ENCODE results near the gene PGA5. TPM values are rescaled to one million over a fixed set of nuclear protein-coding genes. Genes with fewer than 3 reads are reported as not detected.
"Not testable (repeated sequence)": the region's sequence is repeated elsewhere in the genome, so short reads cannot be mapped to it uniquely, and the experiment has no call there.

Gene PGA5
- not detected in 2 replicates for total RNA-seq (2014; rRNA removed; shearing (Covaris generic); ENCODE audit: low replicate concordance)

GRCh38 chr11:61240875-61241274 is at the start of gene PGA5:
Gene PGA5 (plus strand): TSS chr11:61241175. CDS start chr11:61241227, 52 bp downstream.
- DNase-seq (ENCODE audit: low read depth); in situ Hi-C loops (cut with HindIII; ENCODE audit: low pct_unique_long_range_greater_than_20kb, low sequenced_read_pairs): not testable (repeated sequence)

GRCh38 chr11:61193596-61193995 is 47.4 kb upstream of the PGA5 start:
- in situ Hi-C loops (cut with HindIII; ENCODE audit: low pct_unique_long_range_greater_than_20kb, low sequenced_read_pairs): no loop called here
- no peak for DNase-seq (ENCODE audit: low read depth)

- in situ Hi-C loops (cut with HindIII; ENCODE audit: low pct_unique_long_range_greater_than_20kb, low sequenced_read_pairs): no loop called here
- peak; percentile 15 for DNase-seq (ENCODE audit: low read depth)
Observed at GRCh38 chr11:61194169-61194671, 46.8 kb upstream of the PGA5 start.

GRCh38 chr11:61194981-61195695 is 45.8 kb upstream of the PGA5 start:
- in situ Hi-C loops (cut with HindIII; ENCODE audit: low pct_unique_long_range_greater_than_20kb, low sequenced_read_pairs): no loop called here
- peak; percentile 25 for DNase-seq (ENCODE audit: low read depth)

GRCh38 chr11:61195719-61196118 is 45.3 kb upstream of the PGA5 start:
- no peak for DNase-seq (ENCODE audit: low read depth)

GRCh38 chr11:61198361-61198760 is 42.6 kb upstream of the PGA5 start:
- no peak for DNase-seq (ENCODE audit: low read depth)
- in situ Hi-C loops (cut with HindIII; ENCODE audit: low pct_unique_long_range_greater_than_20kb, low sequenced_read_pairs): no loop called here

More at GRCh38 chr11:61195719-61196118, 45.3 kb upstream of the PGA5 start:
- in situ Hi-C loops (cut with HindIII; ENCODE audit: low pct_unique_long_range_greater_than_20kb, low sequenced_read_pairs): no loop called here

GRCh38 chr11:61198948-61199523 is 41.9 kb upstream of the PGA5 start:
- in situ Hi-C loops (cut with HindIII; ENCODE audit: low pct_unique_long_range_greater_than_20kb, low sequenced_read_pairs): no loop called here
- DNase-seq (ENCODE audit: low read depth): no peak

- in situ Hi-C loops (cut with HindIII; ENCODE audit: low pct_unique_long_range_greater_than_20kb, low sequenced_read_pairs): no loop called here
- no peak for DNase-seq (ENCODE audit: low read depth)
Observed at GRCh38 chr11:61201476-61201875, 39.5 kb upstream of the PGA5 start.

- in situ Hi-C loops (cut with HindIII; ENCODE audit: low pct_unique_long_range_greater_than_20kb, low sequenced_read_pairs); DNase-seq (ENCODE audit: low read depth): not testable (repeated sequence)
Observed at GRCh38 chr11:61202950-61203746, 37.8 kb upstream of the PGA5 start, which contains the start of gene PGA3. Gene PGA3 (plus strand): TSS chr11:61203515. CDS start chr11:61203565, 50 bp downstream.

- in situ Hi-C loops (cut with HindIII; ENCODE audit: low pct_unique_long_range_greater_than_20kb, low sequenced_read_pairs): not testable (repeated sequence)
Observed at GRCh38 chr11:61203873-61204272, 37.1 kb upstream of the PGA5 start.

GRCh38 chr11:61204502-61205059 is 36.4 kb upstream of the PGA5 start:
- in situ Hi-C loops (cut with HindIII; ENCODE audit: low pct_unique_long_range_greater_than_20kb, low sequenced_read_pairs); DNase-seq (ENCODE audit: low read depth): not testable (repeated sequence)

More at GRCh38 chr11:61203873-61204272, 37.1 kb upstream of the PGA5 start:
- DNase-seq (ENCODE audit: low read depth): not testable (repeated sequence)

GRCh38 chr11:61207636-61208310 is 33.2 kb upstream of the PGA5 start:
- DNase-seq (ENCODE audit: low read depth); in situ Hi-C loops (cut with HindIII; ENCODE audit: low pct_unique_long_range_greater_than_20kb, low sequenced_read_pairs): not testable (repeated sequence)

GRCh38 chr11:61210629-61211028 is 30.3 kb upstream of the PGA5 start:
- DNase-seq (ENCODE audit: low read depth); in situ Hi-C loops (cut with HindIII; ENCODE audit: low pct_unique_long_range_greater_than_20kb, low sequenced_read_pairs): not testable (repeated sequence)

GRCh38 chr11:61211327-61211952 is 29.5 kb upstream of the PGA5 start:
- in situ Hi-C loops (cut with HindIII; ENCODE audit: low pct_unique_long_range_greater_than_20kb, low sequenced_read_pairs); DNase-seq (ENCODE audit: low read depth): not testable (repeated sequence)

GRCh38 chr11:61212202-61212601 is 28.8 kb upstream of the PGA5 start:
- DNase-seq (ENCODE audit: low read depth); in situ Hi-C loops (cut with HindIII; ENCODE audit: low pct_unique_long_range_greater_than_20kb, low sequenced_read_pairs): not testable (repeated sequence)

GRCh38 chr11:61213711-61214324 is 27.2 kb upstream of the PGA5 start:
- DNase-seq (ENCODE audit: low read depth); in situ Hi-C loops (cut with HindIII; ENCODE audit: low pct_unique_long_range_greater_than_20kb, low sequenced_read_pairs): not testable (repeated sequence)

GRCh38 chr11:61218306-61218705 is 22.7 kb upstream of the PGA5 start:
- in situ Hi-C loops (cut with HindIII; ENCODE audit: low pct_unique_long_range_greater_than_20kb, low sequenced_read_pairs); DNase-seq (ENCODE audit: low read depth): not testable (repeated sequence)
